IPS-11a (cell line): Measurements from ENCODE around the gene COQ8A.

ENCODE experiments used
- H3K4me3 ChIP-seq: one replicate; pipeline ENCODE4 v1.5.1; 2013; ENCODE audit warnings: low read depth, low read length, control low read depth

COQ8A gene

GRCh38 chr1:226972931-226973330 is 32.8 kb downstream of the COQ8A start:
- no peak overlapping the region for H3K4me3 ChIP-seq

DNA sequence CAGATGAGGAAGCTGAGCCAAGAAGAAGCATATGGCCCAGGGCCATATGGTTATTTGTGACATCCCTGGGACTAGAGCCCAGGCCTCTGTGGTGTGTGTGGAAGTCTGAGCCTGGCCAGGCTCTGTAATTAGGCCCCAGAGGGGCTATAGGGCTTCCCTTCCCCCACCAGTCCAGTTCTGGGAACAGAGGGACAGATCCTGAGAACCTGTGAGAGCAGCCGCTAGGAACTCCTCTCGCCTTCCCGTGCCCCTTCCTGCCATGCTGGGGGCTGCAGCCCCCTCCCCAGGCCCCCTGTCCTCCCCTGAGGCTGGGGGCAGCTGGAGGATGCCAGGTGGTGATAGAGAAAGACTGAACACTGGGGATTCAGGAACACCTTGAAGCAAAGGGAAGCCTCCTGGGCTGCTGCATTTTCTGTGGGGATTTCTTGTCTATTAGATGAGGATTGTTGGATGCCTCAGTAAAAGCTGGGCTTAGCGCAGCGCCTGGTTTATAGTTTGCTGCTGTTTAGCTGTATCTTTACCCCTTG is 33.3 kb downstream of the COQ8A start:
- no peak overlapping the region for H3K4me3 ChIP-seq

- H3K4me3 ChIP-seq, result no peak overlapping the region
Observed at GRCh38 chr1:226973898-226974543, 33.9 kb downstream of the COQ8A start.

- no peak overlapping the region for H3K4me3 ChIP-seq
Observed at GRCh38 chr1:226974544-226975258, 34.6 kb downstream of the COQ8A start.

GRCh38 chr1:226975259-226976250 is 35.5 kb downstream of the COQ8A start:
- H3K4me3 ChIP-seq, result no peak overlapping the region

- no peak overlapping the region for H3K4me3 ChIP-seq
Observed at GRCh38 chr1:226976276-226976977, 36.3 kb downstream of the COQ8A start.

GRCh38 chr1:226976978-226977642 is 37.0 kb downstream of the COQ8A start:
- no peak overlapping the region for H3K4me3 ChIP-seq

DNA sequence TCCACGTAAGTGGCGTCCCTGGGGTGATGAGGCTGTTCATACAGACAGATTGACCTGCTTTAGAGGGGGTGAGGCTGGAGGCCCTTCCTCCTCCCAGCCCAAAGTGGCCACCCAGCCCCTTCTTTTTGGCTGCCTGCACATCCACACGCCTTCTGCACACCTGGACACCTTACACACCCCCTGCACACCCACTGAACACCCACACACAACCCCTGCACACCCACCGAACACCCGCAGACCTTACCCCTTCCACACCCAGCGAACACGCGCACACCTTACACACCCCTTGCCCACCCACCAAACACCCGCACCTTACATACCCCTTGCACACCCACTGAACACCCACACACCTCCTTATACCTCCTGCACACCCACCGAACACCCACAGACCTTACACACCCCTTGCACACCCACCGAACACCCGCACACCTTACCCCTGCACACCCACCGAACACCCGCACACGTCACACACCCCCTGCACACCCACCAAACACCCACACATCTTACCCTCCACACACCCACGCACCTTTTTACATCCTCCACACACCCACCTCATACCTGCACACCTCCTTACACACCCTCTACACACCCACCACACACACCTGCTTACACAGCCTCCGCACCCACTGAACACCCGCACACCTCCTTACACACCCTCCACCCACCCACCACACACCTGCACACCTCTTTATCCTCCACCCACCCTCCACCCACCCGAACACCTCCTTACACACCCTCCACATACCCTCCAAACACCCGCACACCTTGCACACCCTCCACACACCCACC is 37.7 kb downstream of the COQ8A start:
- H3K4me3 ChIP-seq, result no peak overlapping the region

- H3K4me3 ChIP-seq, result no peak overlapping the region
Observed at GRCh38 chr1:226978432-226979114, 38.5 kb downstream of the COQ8A start.

GRCh38 chr1:226979115-226979516 is 39.0 kb downstream of the COQ8A start:
- H3K4me3 ChIP-seq, result no peak overlapping the region

GRCh38 chr1:226979517-226980121 is 39.5 kb downstream of the COQ8A start:
- no peak overlapping the region for H3K4me3 ChIP-seq

GRCh38 chr1:226980122-226980560 is 40.0 kb downstream of the COQ8A start:
- H3K4me3 ChIP-seq, result no peak overlapping the region

GRCh38 chr1:226980565-226981385 is 40.7 kb downstream of the COQ8A start:
- H3K4me3 ChIP-seq, result no peak overlapping the region

GRCh38 chr1:226981386-226981817 is 41.3 kb downstream of the COQ8A start:
- no peak overlapping the region for H3K4me3 ChIP-seq

GRCh38 chr1:226981838-226982237 is 41.7 kb downstream of the COQ8A start:
- no peak overlapping the region for H3K4me3 ChIP-seq

- no peak overlapping the region for H3K4me3 ChIP-seq
Observed at GRCh38 chr1:226982451-226983177, 42.5 kb downstream of the COQ8A start.
